Mesothelial cell of epicardium (in vitro differentiated cells): Measurements from ENCODE around the gene ZNF541. TPM values are rescaled to one million over a fixed set of nuclear protein-coding genes. Genes with fewer than 3 reads are reported as not detected.

ENCODE experiments used
- DNase-seq, 2 experiments: peaks; one replicate each; pipeline ENCODE4 v3.0.0; 2021; ENCODE audit warnings: low spot score in 2 of 2; ENCODE audit not compliant: unreplicated experiment in 2 of 2
- H3K27ac Mint-ChIP-seq: 2 replicates; pipeline ENCODE4 v1.8.0; 2021; ENCODE audit warnings: mixed read lengths
- H3K27me3 Mint-ChIP-seq: 2 replicates; pipeline ENCODE4 v1.8.0; 2021; ENCODE audit warnings: low read depth, mixed read lengths
- H3K36me3 Mint-ChIP-seq: 2 replicates; pipeline ENCODE4 v1.8.0; 2021; ENCODE audit warnings: mixed read lengths
- H3K4me1 Mint-ChIP-seq: 2 replicates; pipeline ENCODE4 v1.8.0; 2021; ENCODE audit warnings: mixed read lengths
- H3K4me3 Mint-ChIP-seq: 2 replicates; pipeline ENCODE4 v1.8.0; 2021; ENCODE audit warnings: mild to moderate bottlenecking, moderate library complexity, mixed read lengths
- H3K9me3 Mint-ChIP-seq: 2 replicates; pipeline ENCODE4 v1.8.0; 2021; ENCODE audit warnings: mixed read lengths
- total RNA-seq: library from RNA; stranded (reverse); gene quantifications from 3 replicates; pipeline ENCODE4 v1.2.1, GENCODE V29; 2021
- TF ChIP-seq, protein P1 (sequence below): fragments of 200-600 bp; sonication (generic); IDR thresholded peaks from one replicate; pipeline ENCODE4 v1.5.0; 2021; ENCODE audit warnings: antibody characterized with exemption; ENCODE audit not compliant: unreplicated experiment

The ZNF541 gene
- total RNA-seq, 1 donor from 2014 or later = 0.18 TPM

DNA sequence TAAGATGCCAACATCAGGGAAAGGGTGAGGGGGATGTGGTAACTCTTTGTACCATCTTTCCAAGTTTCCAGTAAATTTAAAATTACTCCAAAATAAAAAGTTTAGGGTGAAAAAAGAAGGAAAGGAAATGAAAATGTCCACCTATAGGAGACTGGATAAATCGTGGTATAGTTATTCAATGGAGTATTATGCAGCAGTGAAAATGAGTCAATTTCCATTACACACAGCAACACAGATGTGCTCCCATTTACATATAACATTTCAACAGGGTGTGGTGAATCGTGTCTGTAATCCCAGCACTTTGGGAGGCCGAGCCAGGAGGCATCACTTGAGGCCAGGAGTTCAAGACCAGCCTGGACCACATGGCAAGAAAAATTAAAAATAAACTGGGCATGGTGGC is 7.4 kb upstream of the ZNF541 start:
- TF ChIP-seq, protein P1, sequence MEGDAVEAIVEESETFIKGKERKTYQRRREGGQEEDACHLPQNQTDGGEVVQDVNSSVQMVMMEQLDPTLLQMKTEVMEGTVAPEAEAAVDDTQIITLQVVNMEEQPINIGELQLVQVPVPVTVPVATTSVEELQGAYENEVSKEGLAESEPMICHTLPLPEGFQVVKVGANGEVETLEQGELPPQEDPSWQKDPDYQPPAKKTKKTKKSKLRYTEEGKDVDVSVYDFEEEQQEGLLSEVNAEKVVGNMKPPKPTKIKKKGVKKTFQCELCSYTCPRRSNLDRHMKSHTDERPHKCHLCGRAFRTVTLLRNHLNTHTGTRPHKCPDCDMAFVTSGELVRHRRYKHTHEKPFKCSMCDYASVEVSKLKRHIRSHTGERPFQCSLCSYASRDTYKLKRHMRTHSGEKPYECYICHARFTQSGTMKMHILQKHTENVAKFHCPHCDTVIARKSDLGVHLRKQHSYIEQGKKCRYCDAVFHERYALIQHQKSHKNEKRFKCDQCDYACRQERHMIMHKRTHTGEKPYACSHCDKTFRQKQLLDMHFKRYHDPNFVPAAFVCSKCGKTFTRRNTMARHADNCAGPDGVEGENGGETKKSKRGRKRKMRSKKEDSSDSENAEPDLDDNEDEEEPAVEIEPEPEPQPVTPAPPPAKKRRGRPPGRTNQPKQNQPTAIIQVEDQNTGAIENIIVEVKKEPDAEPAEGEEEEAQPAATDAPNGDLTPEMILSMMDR = no peak
- Mint-ChIP-seq H3K4me1 (peaks cover 16% of the 10 kb centered on the region), H3K27me3 (no peaks in the 10 kb centered on the region), H3K4me3 (no peak overlapping the region), H3K27ac (no peak overlapping the region), H3K36me3 (no peaks in the 10 kb centered on the region), H3K9me3 (no peaks in the 10 kb centered on the region)
- DNase-seq = no peak

DNA sequence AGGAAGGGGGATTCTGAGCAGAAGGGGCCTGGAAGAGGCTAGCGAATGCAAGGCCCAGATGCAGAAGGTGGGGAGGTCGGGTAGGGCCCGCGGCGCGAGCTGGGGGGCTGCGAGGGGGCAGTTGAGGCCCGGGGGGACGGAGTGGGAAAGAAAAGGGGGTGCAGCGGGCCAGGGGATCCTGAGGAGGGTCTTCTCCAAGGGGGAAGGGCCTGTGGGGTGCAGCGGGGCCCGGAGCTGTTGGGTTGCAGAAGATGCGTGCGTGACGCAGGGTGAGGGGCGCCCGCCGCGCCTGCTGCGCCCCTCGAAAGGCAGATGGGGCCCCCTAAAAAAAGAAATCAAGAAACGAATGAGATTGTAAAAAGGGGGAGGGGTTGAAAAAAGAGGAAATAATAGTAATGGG is 313 bp downstream of the ZNF541 start:
- DNase-seq = no peak
- no peaks in the 10 kb centered on the region for H3K27me3 Mint-ChIP-seq
- no peaks in the 10 kb centered on the region for H3K36me3 Mint-ChIP-seq
- no peak overlapping the region for H3K4me3 Mint-ChIP-seq
- TF ChIP-seq, protein P1 = no peak
- no peaks in the 10 kb centered on the region for H3K4me1 Mint-ChIP-seq
- no peaks in the 10 kb centered on the region for H3K9me3 Mint-ChIP-seq
- H3K27ac Mint-ChIP-seq = no peak overlapping the region

DNA sequence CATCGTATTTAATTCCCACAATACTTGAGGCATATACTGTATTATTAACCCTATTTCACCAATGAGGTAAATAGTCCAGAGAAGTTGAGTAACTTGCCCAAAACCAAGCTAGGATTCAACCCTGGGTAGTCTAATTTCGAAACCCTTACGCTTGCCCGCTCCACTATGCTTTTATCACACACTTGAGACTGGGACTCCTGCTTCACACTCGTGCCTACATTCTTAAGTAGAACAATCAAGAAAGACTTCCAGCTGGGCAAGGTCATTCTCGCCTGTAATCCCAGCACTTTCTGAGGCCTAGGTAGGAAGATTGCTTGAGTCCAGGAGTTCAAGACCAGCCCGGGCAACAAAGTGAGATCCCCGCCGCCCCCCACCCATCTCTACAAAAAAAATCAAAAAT is 3.6 kb downstream of the ZNF541 start:
- H3K27ac Mint-ChIP-seq = no peak overlapping the region
- TF ChIP-seq, protein P1 = no peak
- H3K4me3 Mint-ChIP-seq = no peak overlapping the region
- H3K36me3 Mint-ChIP-seq = no peaks in the 10 kb centered on the region
- no peaks in the 10 kb centered on the region for H3K4me1 Mint-ChIP-seq
- DNase-seq = no peak
- H3K27me3 Mint-ChIP-seq = no peaks in the 10 kb centered on the region
- H3K9me3 Mint-ChIP-seq = no peaks in the 10 kb centered on the region

DNA sequence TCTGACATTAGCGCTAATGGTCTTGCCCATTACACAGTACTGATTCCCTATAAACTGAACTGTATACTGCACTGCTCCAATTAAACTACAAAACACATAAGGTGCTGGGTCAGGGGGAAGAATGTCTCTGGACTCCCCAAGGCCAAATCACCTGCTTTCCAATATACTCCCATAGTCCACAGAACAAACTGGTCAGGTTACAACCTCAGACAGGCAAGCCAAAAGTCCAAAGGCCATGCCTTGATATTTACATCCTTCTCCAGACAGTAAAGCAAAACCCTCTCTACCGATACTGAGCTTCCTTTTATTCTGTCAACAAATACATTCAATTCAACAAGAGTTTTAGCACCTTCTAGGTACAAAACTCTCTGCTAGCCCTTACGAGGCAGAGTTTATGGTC is 8.9 kb downstream of the ZNF541 start:
- no peaks in the 10 kb centered on the region for H3K27me3 Mint-ChIP-seq
- no peaks in the 10 kb centered on the region for H3K4me1 Mint-ChIP-seq
- no peak overlapping the region for H3K27ac Mint-ChIP-seq
- DNase-seq = no peak
- H3K36me3 Mint-ChIP-seq = no peaks in the 10 kb centered on the region
- TF ChIP-seq, protein P1 = no peak
- no peak overlapping the region for H3K4me3 Mint-ChIP-seq
- no peaks in the 10 kb centered on the region for H3K9me3 Mint-ChIP-seq

DNA sequence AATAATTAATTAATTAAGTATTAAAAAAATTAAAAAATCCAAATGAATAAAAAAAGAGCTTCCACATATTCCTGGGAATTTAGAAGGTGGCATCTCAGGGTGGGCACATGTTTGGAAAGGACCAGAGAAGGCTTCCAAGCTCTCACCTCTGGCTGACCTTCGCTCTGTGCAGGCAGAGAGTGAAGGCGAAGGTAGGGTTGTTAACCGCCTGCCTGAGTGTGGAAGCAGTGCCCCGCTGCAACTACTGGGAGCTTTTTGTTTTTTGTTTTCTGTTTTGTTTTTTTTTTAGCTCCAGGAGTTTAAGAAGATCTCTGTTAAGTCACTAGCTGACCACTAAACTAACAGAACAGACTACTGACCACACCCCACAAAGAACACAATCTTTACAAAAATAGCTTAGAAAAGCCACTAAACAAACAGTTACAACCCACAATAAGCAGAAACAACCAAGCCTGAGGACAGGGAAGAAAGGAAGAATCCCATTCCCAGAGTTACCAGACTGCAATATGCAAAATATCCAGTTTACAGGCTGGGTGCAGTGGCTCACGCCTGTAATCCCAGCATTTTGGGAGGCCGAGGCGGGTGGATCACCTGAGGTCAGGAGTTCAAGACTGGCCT is 11.4 kb downstream of the ZNF541 start:
- Mint-ChIP-seq H3K36me3 (no peaks in the 10 kb centered on the region), H3K27me3 (no peaks in the 10 kb centered on the region), H3K4me1 (peaks cover 3% of the 10 kb centered on the region), H3K4me3 (no peak overlapping the region), H3K9me3 (no peaks in the 10 kb centered on the region), H3K27ac (no peak overlapping the region)
- DNase-seq = no peak
- TF ChIP-seq, protein P1 = no peak

DNA sequence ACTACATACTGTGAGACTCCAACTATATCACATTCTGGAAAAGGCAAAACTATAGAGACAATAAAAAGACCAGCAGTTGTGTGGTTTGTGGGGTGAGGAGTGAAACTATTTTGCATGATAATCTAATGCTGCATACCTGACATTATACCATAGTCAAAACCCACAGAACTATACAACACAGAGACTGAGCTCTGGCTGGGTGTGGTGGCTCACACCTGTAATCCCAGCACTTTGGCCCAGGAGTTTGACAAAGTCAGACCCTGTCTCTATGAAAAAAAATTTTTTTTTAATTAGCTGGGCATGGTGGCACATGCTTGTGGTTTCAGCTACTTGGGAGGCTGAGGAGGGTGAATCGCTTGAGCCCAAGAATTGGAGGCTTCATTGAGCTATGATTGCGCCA is 11.9 kb downstream of the ZNF541 start:
- Mint-ChIP-seq H3K27ac (no peak overlapping the region), H3K4me3 (no peak overlapping the region), H3K36me3 (no peaks in the 10 kb centered on the region), H3K27me3 (no peaks in the 10 kb centered on the region), H3K9me3 (no peaks in the 10 kb centered on the region), H3K4me1 (peaks cover 3% of the 10 kb centered on the region)
- DNase-seq = no peak
- TF ChIP-seq, protein P1 = no peak
